GM23338 (cell line): ENCODE measurements around the gene RXFP3. TPM values are rescaled to one million over a fixed set of nuclear protein-coding genes. Genes with fewer than 3 reads are reported as not detected.

ENCODE experiments used
- ATAC-seq: fragments of 200-7000 bp; cut with Tn5 transposase; 3 replicates; pipeline ENCODE4 v1.9.1; 2020
- DNase-seq: peaks from one replicate; pipeline ENCODE4 v3.0.0-alpha.2; 2015; ENCODE audit warnings: low spot score
- H2AFZ ChIP-seq: fragments of 200-600 bp; sonication (generic); 2 replicates; pipeline ENCODE4 v1.8.0; 2016; ENCODE audit warnings: antibody characterized with exemption, mild to moderate bottlenecking, moderate library complexity
- H3F3A ChIP-seq: fragments of 200-600 bp; sonication (generic); replicated peaks from 2 replicates; pipeline ENCODE4 v1.8.0; 2017; ENCODE audit warnings: antibody characterized with exemption, mixed run types, low read depth
- H3K27ac ChIP-seq: fragments of 200-600 bp; sonication (generic); 2 replicates; pipeline ENCODE4 v1.6.1; 2016; ENCODE audit warnings: low read depth
- H3K27me3 ChIP-seq: fragments of 200-600 bp; sonication (generic); 2 replicates; pipeline ENCODE4 v1.8.0; 2016; ENCODE audit warnings: mild to moderate bottlenecking, mixed run types, moderate library complexity; ENCODE audit not compliant: insufficient read depth
- H3K36me3 ChIP-seq: fragments of 200-600 bp; sonication (generic); 2 replicates; pipeline ENCODE4 v1.8.0; 2016; ENCODE audit warnings: mild to moderate bottlenecking; ENCODE audit not compliant: insufficient read depth
- H3K4me1 ChIP-seq: fragments of 200-600 bp; sonication (generic); 2 replicates; pipeline ENCODE4 v1.8.0; 2016; ENCODE audit warnings: mild to moderate bottlenecking, moderate library complexity; ENCODE audit not compliant: insufficient read depth
- H3K4me2 ChIP-seq: fragments of 200-600 bp; sonication (generic); 2 replicates; pipeline ENCODE4 v1.7.1; 2017; ENCODE audit warnings: mixed run types
- H3K4me3 ChIP-seq: fragments of 200-600 bp; sonication (generic); 2 replicates; pipeline ENCODE4 v1.6.1; 2016; ENCODE audit warnings: mixed run types
- H3K79me2 ChIP-seq: fragments of 200-600 bp; sonication (generic); replicated peaks from 2 replicates; pipeline ENCODE4 v1.8.0; 2017; ENCODE audit warnings: mild to moderate bottlenecking; ENCODE audit not compliant: insufficient read depth
- H3K9me2 ChIP-seq: fragments of 200-600 bp; sonication (generic); 2 replicates; pipeline ENCODE4 v1.8.0; 2017; ENCODE audit not compliant: insufficient read depth
- H4K20me1 ChIP-seq: fragments of 200-600 bp; sonication (generic); replicated peaks from 2 replicates; pipeline ENCODE4 v1.8.0; 2017; ENCODE audit warnings: mild to moderate bottlenecking; ENCODE audit not compliant: insufficient read depth
- H3K27ac Mint-ChIP-seq: 2 replicates; pipeline ENCODE4 v1.8.0; 2020; ENCODE audit warnings: inconsistent platforms, mild to moderate bottlenecking, moderate library complexity, mixed read lengths
- H3K27me3 Mint-ChIP-seq: 3 replicates; pipeline ENCODE4 v1.8.0; 2022; ENCODE audit warnings: low read depth, mild to moderate bottlenecking, moderate library complexity, mixed read lengths, inconsistent platforms; ENCODE audit not compliant: insufficient read depth, poor library complexity
- H3K36me3 Mint-ChIP-seq: 3 replicates; pipeline ENCODE4 v1.8.0; 2021; ENCODE audit warnings: low read depth, mild to moderate bottlenecking, inconsistent platforms, moderate library complexity, mixed read lengths
- H3K4me1 Mint-ChIP-seq: 3 replicates; pipeline ENCODE4 v1.8.0; 2020; ENCODE audit warnings: mild to moderate bottlenecking, inconsistent platforms, mixed read lengths
- H3K4me3 Mint-ChIP-seq: 3 replicates; pipeline ENCODE4 v1.8.0; 2021; ENCODE audit warnings: moderate library complexity, mild to moderate bottlenecking, inconsistent platforms, mixed read lengths
- H3K9me3 Mint-ChIP-seq: 3 replicates; pipeline ENCODE4 v1.8.0; 2020; ENCODE audit warnings: moderate library complexity, mild to moderate bottlenecking, inconsistent platforms, mixed read lengths
- CTCF ChIP-seq, 2 experiments: fragments of 200-600 bp in 1 of 2; sonication (generic) in 1 of 2; conservative IDR thresholded peaks; 2 replicates each; pipeline versions ENCODE4 v1.5.1 to v1.6.1; 2016 to 2017; ENCODE audit warnings: antibody characterized with exemption in 2 of 2, low read depth in 2 of 2, mild to moderate bottlenecking in 2 of 2, moderate library complexity in 1 of 2
- EZH2 ChIP-seq: fragments of 200-600 bp; sonication (generic); IDR thresholded peaks from one replicate; pipeline ENCODE4 v1.8.0; 2017; ENCODE audit warnings: antibody characterized with exemption, mild to moderate bottlenecking, low read depth; ENCODE audit not compliant: unreplicated experiment
- EZH2phosphoT487 ChIP-seq: fragments of 200-600 bp; sonication (generic); IDR thresholded peaks from one replicate; pipeline ENCODE4 v1.8.1; 2018; ENCODE audit warnings: antibody characterized with exemption; ENCODE audit not compliant: unreplicated experiment
- JUNB ChIP-seq: IDR thresholded peaks from one replicate; pipeline ENCODE4 v1.6.1; 2016; ENCODE audit warnings: antibody characterized with exemption; ENCODE audit not compliant: unreplicated experiment
- NANOG ChIP-seq: IDR thresholded peaks from 2 replicates; pipeline ENCODE4 v1.6.1; 2016; ENCODE audit warnings: antibody characterized with exemption, borderline replicate concordance
- REST ChIP-seq: IDR thresholded peaks from one replicate; pipeline ENCODE4 v1.6.1; 2018; ENCODE audit warnings: antibody characterized with exemption; ENCODE audit not compliant: unreplicated experiment
- ZNF331 ChIP-seq: fragments of 250-450 bp; sonication (Bioruptor Pico); IDR thresholded peaks from 2 replicates; pipeline ENCODE4 v1.5.0; 2020; ENCODE audit warnings: low read depth, mild to moderate bottlenecking, moderate library complexity
- ZNF462 ChIP-seq: fragments of 250-450 bp; sonication (Bioruptor Pico); IDR thresholded peaks from 2 replicates; pipeline ENCODE4 v1.5.0; 2020; ENCODE audit warnings: mild to moderate bottlenecking, moderate library complexity
- polyA plus RNA-seq: library from polyadenylated mRNA; unstranded; fragments of >200 nt; fragmentation: Nextera tagmentation; extraction: Ambion mirVana; gene quantifications from 2 replicates; pipeline ENCODE4 v1.2.1, GENCODE V29; 2016
- total RNA-seq: library from RNA; depleted of rRNA; stranded (reverse); fragments of >200 nt; shearing (Covaris generic); gene quantifications from 2 replicates; pipeline ENCODE4 v1.2.3, GENCODE V29; 2014

The RXFP3 gene
- total and polyA plus RNA-seq, 2 experiments from 2014 or later: not detected

- no peak for TF ChIP-seq REST
- no peak for TF ChIP-seq JUNB
Observed at GRCh38 chr5:33891446-33891787, 44.8 kb upstream of the RXFP3 start (continued).

- peak within 1 kb of the TSS; percentile 82 for H3K27ac ChIP-seq
- Mint-ChIP-seq H3K36me3 (no peaks in the 10 kb centered on the region; the same call in 1 of the 3 replicates), H3K27ac (peak within 1 kb of the TSS; percentile 79), H3K4me1 (peaks cover 28% of the 10 kb centered on the region), H3K27me3 (peaks cover 14% of the 10 kb centered on the region), H3K4me3 (peak within 1 kb of the TSS; percentile 83), H3K9me3 (no peaks in the 10 kb centered on the region)
- peaks cover 34% of the 10 kb centered on the region for H3K4me1 ChIP-seq
- H2AFZ ChIP-seq: peak within 1 kb of the TSS; percentile 99
- ATAC-seq: peak; percentile 77
- H3K4me3 ChIP-seq: peak within 1 kb of the TSS; percentile 89
- no peaks in the 10 kb centered on the region for H3K36me3 ChIP-seq
- H3K4me2 ChIP-seq: peak within 1 kb of the TSS; percentile 92
- H4K20me1 ChIP-seq: no peaks in the 10 kb centered on the region
- H3F3A ChIP-seq: peaks cover 8% of the 10 kb centered on the region; the same call in 1 of the 2 replicates
- H3K79me2 ChIP-seq: peaks cover 39% of the 10 kb centered on the region
- 0 out of 2 replicates have a peak, but pooled peaks cover 6% of the 10 kb centered on the region for H3K9me2 ChIP-seq
- H3K27me3 ChIP-seq: peaks cover 7% of the 10 kb centered on the region
- DNase-seq: peak; percentile 71
- TF ChIP-seq ZNF462 (CRISPR knock-in tag): no peak
- no peak for TF ChIP-seq EZH2
- no peak for TF ChIP-seq NANOG
- no peak for TF ChIP-seq CTCF (conservative IDR thresholded peaks at IDR 0.05; ENCODE audit: low read depth in 2 of 2)
- TF ChIP-seq REST: no peak
- TF ChIP-seq ZNF331 (CRISPR knock-in tag): no peak
- no peak for TF ChIP-seq EZH2phosphoT487
Observed at GRCh38 chr5:33891788-33892619, 44.2 kb upstream of the RXFP3 start, which contains the start of gene ADAMTS12. TSS of gene ADAMTS12 (minus strand) at chr5:33891990. CDS start at chr5:33891856, 134 bp downstream.
